C4-2B (cell line): ENCODE results near the gene KCNE1.
"Not testable (repeated sequence)": the region's sequence is repeated elsewhere in the genome, so short reads cannot be mapped to it uniquely, and the experiment has no call there.

Experiments used
- CTCF ChIP-seq: fragments of 450-650 bp; conservative IDR thresholded peaks from 2 replicates; pipeline ENCODE4 v1.5.1; 2017; ENCODE audit warnings: mild to moderate bottlenecking
- ZFX ChIP-seq: fragments of 450-650 bp; IDR thresholded peaks from 2 replicates; pipeline ENCODE4 v1.6.1; 2017

GRCh38 chr21:34458266-34458665, 53.7 kb downstream of the KCNE1 start:
- TF ChIP-seq CTCF, ZFX: not testable (repeated sequence)
